CD14-positive monocyte (primary cell): ENCODE measurements around the gene GRIK5. TPM values are rescaled to one million over a fixed set of nuclear protein-coding genes. Genes with fewer than 3 reads are reported as not detected.

Source experiments
- DNase-seq, 3 donors: peaks; one replicate each; pipeline ENCODE4 v3.0.0-alpha.2; 2011 to 2022
- H2AFZ ChIP-seq: 2 replicates; pipeline ENCODE4 v1.6.0; 2012; ENCODE audit warnings: mild to moderate bottlenecking, low read depth, low read length, inconsistent platforms; ENCODE audit not compliant: insufficient read depth, poor library complexity, severe bottlenecking
- H3K27ac ChIP-seq, 2 donors: 1 replicate in 1 of 2; 2 replicates in 1 of 2; pipeline ENCODE4 v1.5.1; 2012 to 2013; ENCODE audit warnings: low read length in 2 of 2, control low read depth in 1 of 2, inconsistent platforms in 1 of 2, low read depth in 1 of 2, mild to moderate bottlenecking in 1 of 2
- H3K27me3 ChIP-seq, 2 donors: one replicate each; pipeline versions ENCODE4 v1.6.0 to v1.6.1; 2011 to 2013; ENCODE audit warnings: low read length in 2 of 2; ENCODE audit not compliant: control insufficient read depth in 2 of 2, insufficient read depth in 2 of 2
- H3K36me3 ChIP-seq, 2 donors: replicated peaks in 1 of 2; 1 replicate in 1 of 2; 2 replicates in 1 of 2; pipeline versions ENCODE4 v1.5.1 to v1.6.1; 2012 to 2013; ENCODE audit warnings: low read length in 2 of 2, control low read depth in 1 of 2, inconsistent platforms in 1 of 2, mild to moderate bottlenecking in 1 of 2; ENCODE audit not compliant: insufficient read depth in 2 of 2, control insufficient read depth in 1 of 2
- H3K4me1 ChIP-seq, 2 donors: 1 replicate in 1 of 2; 2 replicates in 1 of 2; pipeline versions ENCODE4 v1.5.1 to v1.6.1; 2012 to 2013; ENCODE audit warnings: low read length in 2 of 2, control low read depth in 1 of 2, inconsistent platforms in 1 of 2, mild to moderate bottlenecking in 1 of 2, moderate library complexity in 1 of 2; ENCODE audit not compliant: insufficient read depth in 2 of 2, control insufficient read depth in 1 of 2
- H3K4me2 ChIP-seq: replicated peaks from 2 replicates; pipeline ENCODE3; 2012; ENCODE audit warnings: low read length, moderate library complexity, mild to moderate bottlenecking; ENCODE audit not compliant: poor library complexity, severe bottlenecking; ENCODE audit errors: extremely low read depth
- H3K4me3 ChIP-seq, 3 experiments: fragments of 200-600 bp in 1 of 3; sonication (generic) in 1 of 3; replicated peaks in 1 of 3; 1 replicate in 2 of 3; 2 replicates in 1 of 3; pipeline ENCODE4 v1.5.1; 2011 to 2013; ENCODE audit warnings: low read length in 3 of 3, mild to moderate bottlenecking in 3 of 3, control low read depth in 2 of 3, low read depth in 2 of 3, inconsistent platforms in 1 of 3, moderate library complexity in 1 of 3
- H3K79me2 ChIP-seq: 2 replicates; pipeline ENCODE4 v1.6.0; 2012; ENCODE audit warnings: mild to moderate bottlenecking, control low read depth, inconsistent platforms, low read length, moderate library complexity; ENCODE audit not compliant: insufficient read depth
- H3K9ac ChIP-seq: 2 replicates; pipeline ENCODE4 v1.6.0; 2017; ENCODE audit warnings: low read length, mild to moderate bottlenecking; ENCODE audit not compliant: insufficient read depth, poor library complexity, severe bottlenecking
- H3K9me3 ChIP-seq, 2 donors: replicated peaks in 1 of 2; 1 replicate in 1 of 2; 2 replicates in 1 of 2; pipeline versions ENCODE4 v1.5.1 to v1.6.1; 2012 to 2013; ENCODE audit warnings: low read length in 2 of 2, control low read depth in 1 of 2; ENCODE audit not compliant: control insufficient read depth in 1 of 2, insufficient read depth in 1 of 2
- H4K20me1 ChIP-seq: 2 replicates; pipeline ENCODE4 v1.6.0; 2012; ENCODE audit warnings: mild to moderate bottlenecking, low read length, control low read depth, moderate library complexity; ENCODE audit not compliant: insufficient read depth
- H3K27ac Mint-ChIP-seq, 7 donors: one replicate each; pipeline ENCODE4 v1.8.0; 2020; ENCODE audit warnings: mild to moderate bottlenecking in 7 of 7, mixed read lengths in 7 of 7, moderate library complexity in 6 of 7, inconsistent platforms in 2 of 7
- H3K27me3 Mint-ChIP-seq, 3 donors: one replicate each; pipeline ENCODE4 v1.8.0; 2021 to 2022; ENCODE audit warnings: low read depth in 3 of 3, mild to moderate bottlenecking in 3 of 3, mixed read lengths in 3 of 3, moderate library complexity in 3 of 3, inconsistent platforms in 1 of 3
- H3K36me3 Mint-ChIP-seq, 2 donors: one replicate each; pipeline ENCODE4 v1.8.0; 2020; ENCODE audit warnings: mixed read lengths in 2 of 2, inconsistent platforms in 1 of 2, mild to moderate bottlenecking in 1 of 2
- H3K4me1 Mint-ChIP-seq: one replicate; pipeline ENCODE4 v1.8.0; 2020; ENCODE audit warnings: mild to moderate bottlenecking, mixed read lengths
- H3K4me3 Mint-ChIP-seq, 2 donors: one replicate each; pipeline ENCODE4 v1.8.0; 2020; ENCODE audit warnings: mild to moderate bottlenecking in 2 of 2, mixed read lengths in 2 of 2, moderate library complexity in 1 of 2
- H3K9me3 Mint-ChIP-seq, 7 donors: one replicate each; pipeline ENCODE4 v1.8.0; 2020 to 2022; ENCODE audit warnings: mixed read lengths in 7 of 7, mild to moderate bottlenecking in 6 of 7, moderate library complexity in 6 of 7, inconsistent platforms in 2 of 7
- CTCF ChIP-seq: fragments of 200-600 bp; IDR thresholded peaks from one replicate; pipeline ENCODE4 v1.8.0; 2022; ENCODE audit warnings: antibody characterized with exemption, mild to moderate bottlenecking
- WGBS: methylation state at CpG from one replicate; pipeline ENCODE4 v1.1.5; 2013; ENCODE audit warnings: missing lambda C conversion rate; ENCODE audit not compliant: insufficient coverage; 5-methylcytosine and 5-hydroxymethylcytosine counted together
- intact Hi-C, 2 donors: fragments of 100-400 bp; cut with micrococcal nuclease; formaldehyde crosslinking; loops; one replicate each; pipeline versions ENCODE4 v1.15.0 to v1.15.1; 2023
- polyA plus RNA-seq, 3 donors: library from polyadenylated mRNA; depleted of rRNA in 1 of 3; unstranded in 2 of 3; stranded (reverse) in 1 of 3; fragments of 300-500 nt in 2 of 3; fragments of >200 nt in 1 of 3; fragmentation: Illumina TruSeq in 2 of 3; gene quantifications; 1 replicate in 2 of 3; 2 replicates in 1 of 3; pipeline ENCODE4 v1.2.3, GENCODE V29; 2012 to 2021

The GRIK5 gene
- polyA plus RNA-seq, 3 donors = 0.12 to 0.28 TPM; not detected in 1

- H3K9ac ChIP-seq = no peak overlapping the region
- DNase-seq = no peak
- Mint-ChIP-seq H3K9me3 (no peaks in the 10 kb centered on the region), H3K27ac (no peak overlapping the region), H3K4me3 (no peak overlapping the region), H3K36me3 (no peaks in the 10 kb centered on the region), H3K27me3 (peaks cover 2 to 8% (median 4%) of the 10 kb centered on the region in 3 donors), H3K4me1 (peaks cover 17% of the 10 kb centered on the region)
- no peaks in the 10 kb centered on the region for H3K9me3 ChIP-seq
- no peak overlapping the region for H3K4me3 ChIP-seq
- no peaks in the 10 kb centered on the region for H4K20me1 ChIP-seq
- no peak overlapping the region for H3K27ac ChIP-seq
- no peak for TF ChIP-seq CTCF
- no peak overlapping the region for H3K4me2 ChIP-seq
- no peaks in the 10 kb centered on the region for H3K27me3 ChIP-seq
- H3K79me2 ChIP-seq = no peaks in the 10 kb centered on the region
- no CpG with 5 or more reads among the region's 11 CpGs for WGBS
- no peak overlapping the region for H2AFZ ChIP-seq
- no peaks in the 10 kb centered on the region for H3K36me3 ChIP-seq
- H3K4me1 ChIP-seq = peaks cover 15% of the 10 kb centered on the region in 2 donors
- intact Hi-C loops = no loop called here
These were observed 98.6 kb downstream of the GRIK5 start for GRCh38 chr19:41971363-41971762.

- Histone ChIP-seq H4K20me1 (no peaks in the 10 kb centered on the region), H3K27ac (no peak overlapping the region), H3K4me2 (no peak overlapping the region), H3K4me3 (no peak overlapping the region), H3K79me2 (no peaks in the 10 kb centered on the region), H3K27me3 (no peaks in the 10 kb centered on the region), H3K9me3 (no peaks in the 10 kb centered on the region), H3K9ac (no peak overlapping the region), H2AFZ (no peak overlapping the region), H3K36me3 (no peaks in the 10 kb centered on the region), H3K4me1 (peaks cover 18 to 20% of the 10 kb centered on the region in 2 donors)
- Mint-ChIP-seq H3K36me3 (peaks cover 0 to 2% of the 10 kb centered on the region in 2 donors), H3K4me1 (peaks cover 21% of the 10 kb centered on the region), H3K9me3 (peaks cover 0 to 3% (median 0%) of the 10 kb centered on the region in 7 donors), H3K27ac (no peak overlapping the region), H3K4me3 (no peak overlapping the region), H3K27me3 (peaks cover 2 to 11% (median 4%) of the 10 kb centered on the region in 3 donors)
- no peak for TF ChIP-seq CTCF
- DNase-seq = no peak
- intact Hi-C loops = no loop called here
- WGBS = 95% methylated on average over 17 of the region's 19 CpGs
These were observed 100.1 kb downstream of the GRIK5 start for GRCh38 chr19:41969772-41970458.
